ELF-1 (cell line): Measurements from ENCODE around the gene PTN.
A peak's percentile ranks its signal among the peaks of the same experiment; 100 is the strongest.
"Not testable (repeated sequence)": the region's sequence is repeated elsewhere in the genome, so short reads cannot be mapped to it uniquely, and the experiment has no call there.

ENCODE experiments used
- DNase-seq: peaks from one replicate; pipeline ENCODE4 v3.0.0-alpha.2; 2016; ENCODE audit warnings: low read depth, low spot score

PTN gene

GRCh38 chr7:137268001-137268865 is 75.3 kb downstream of the PTN start:
- peak; percentile 62 for DNase-seq

- DNase-seq, result no peak
These were observed 76.8 kb downstream of the PTN start for GRCh38 chr7:137266764-137267163.

GRCh38 chr7:137265480-137265879 is 78.1 kb downstream of the PTN start:
- not testable (repeated sequence) for DNase-seq

GRCh38 chr7:137262599-137262998 is 80.9 kb downstream of the PTN start:
- peak; percentile 22 for DNase-seq

GRCh38 chr7:137258552-137258951 is 85.0 kb downstream of the PTN start:
- no peak for DNase-seq

- no peak for DNase-seq
These were observed 88.8 kb downstream of the PTN start for GRCh38 chr7:137254766-137255165.

GRCh38 chr7:137245890-137246289 is 97.6 kb downstream of the PTN start:
- DNase-seq, result no peak

- DNase-seq, result no peak
These were observed 98.3 kb downstream of the PTN start for GRCh38 chr7:137245186-137245585.

GRCh38 chr7:137243741-137244140 is 99.8 kb downstream of the PTN start:
- no peak for DNase-seq

GRCh38 chr7:137242616-137243015 is 100.9 kb downstream of the PTN start:
- DNase-seq, result no peak

GRCh38 chr7:137241655-137242360 is 101.7 kb downstream of the PTN start:
- no peak for DNase-seq

GRCh38 chr7:137239186-137239585 is 104.3 kb downstream of the PTN start:
- DNase-seq, result not testable (repeated sequence)

- DNase-seq, result no peak
These were observed 108.1 kb downstream of the PTN start for GRCh38 chr7:137235434-137235833.

GRCh38 chr7:137231167-137231566 is 112.4 kb downstream of the PTN start:
- DNase-seq, result no peak

- no peak for DNase-seq
These were observed 122.1 kb downstream of the PTN start for GRCh38 chr7:137221467-137221866.

- DNase-seq, result no peak
These were observed 129.8 kb downstream of the PTN start for GRCh38 chr7:137213744-137214143.

GRCh38 chr7:137209151-137209817 is 134.2 kb downstream of the PTN start:
- no peak for DNase-seq

- no peak for DNase-seq
These were observed 136.8 kb downstream of the PTN start for GRCh38 chr7:137206770-137207169.

- no peak for DNase-seq
These were observed 139.3 kb downstream of the PTN start for GRCh38 chr7:137204246-137204645.

- DNase-seq, result no peak
These were observed 140.2 kb downstream of the PTN start for GRCh38 chr7:137203351-137203750.

- DNase-seq, result no peak
These were observed 146.9 kb downstream of the PTN start for GRCh38 chr7:137196648-137197047.

GRCh38 chr7:137195996-137196395 is 147.5 kb downstream of the PTN start:
- DNase-seq, result no peak
